ENCODE measurements around the gene ECPAS. TPM values are rescaled to one million over a fixed set of nuclear protein-coding genes. Genes with fewer than 3 reads are reported as not detected.

Gene ECPAS
- total RNA-seq, 2 experiments from 2014 or later: 41.0 to 63.2 TPM

DNA sequence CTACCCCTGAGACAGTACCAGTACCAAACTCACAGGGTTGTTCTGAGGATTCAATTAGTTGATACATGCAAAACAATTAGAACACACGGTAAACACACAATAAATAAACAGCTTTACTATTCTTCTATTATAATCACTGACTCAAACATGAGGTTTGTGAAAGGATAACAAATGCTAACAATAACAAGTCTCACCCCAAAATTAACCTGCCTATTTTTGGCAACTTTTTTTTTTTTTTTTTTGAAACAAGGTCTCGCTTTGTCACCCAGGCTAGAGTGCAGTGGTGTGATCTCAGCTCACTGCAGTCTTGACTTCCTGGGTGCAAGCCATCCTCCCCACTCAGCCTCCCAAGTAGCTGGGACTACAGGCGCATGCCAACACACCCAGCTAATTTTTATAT lies 6.5 kb downstream of the ECPAS start:
- BruUV-seq (replicated peaks): no TSS peak
- TF ChIP-seq, protein P1, sequence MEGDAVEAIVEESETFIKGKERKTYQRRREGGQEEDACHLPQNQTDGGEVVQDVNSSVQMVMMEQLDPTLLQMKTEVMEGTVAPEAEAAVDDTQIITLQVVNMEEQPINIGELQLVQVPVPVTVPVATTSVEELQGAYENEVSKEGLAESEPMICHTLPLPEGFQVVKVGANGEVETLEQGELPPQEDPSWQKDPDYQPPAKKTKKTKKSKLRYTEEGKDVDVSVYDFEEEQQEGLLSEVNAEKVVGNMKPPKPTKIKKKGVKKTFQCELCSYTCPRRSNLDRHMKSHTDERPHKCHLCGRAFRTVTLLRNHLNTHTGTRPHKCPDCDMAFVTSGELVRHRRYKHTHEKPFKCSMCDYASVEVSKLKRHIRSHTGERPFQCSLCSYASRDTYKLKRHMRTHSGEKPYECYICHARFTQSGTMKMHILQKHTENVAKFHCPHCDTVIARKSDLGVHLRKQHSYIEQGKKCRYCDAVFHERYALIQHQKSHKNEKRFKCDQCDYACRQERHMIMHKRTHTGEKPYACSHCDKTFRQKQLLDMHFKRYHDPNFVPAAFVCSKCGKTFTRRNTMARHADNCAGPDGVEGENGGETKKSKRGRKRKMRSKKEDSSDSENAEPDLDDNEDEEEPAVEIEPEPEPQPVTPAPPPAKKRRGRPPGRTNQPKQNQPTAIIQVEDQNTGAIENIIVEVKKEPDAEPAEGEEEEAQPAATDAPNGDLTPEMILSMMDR (conservative IDR thresholded peaks at IDR 0.05; ENCODE audit: low read length): no peak
- TF ChIP-seq EZH2phosphoT487 (IDR thresholded peaks at IDR 0.05; ENCODE audit: borderline replicate concordance, low read depth, low read length): no peak
- no peak for DNase-seq (ENCODE audit: low spot score)
- H3K4me1 ChIP-seq (ENCODE audit: insufficient read depth, low read length, poor library complexity, severe bottlenecking): peaks cover 5% of the 10 kb centered on the region
- peaks cover 11% of the 10 kb centered on the region; the same call in 1 of the 2 replicates for H4K20me1 ChIP-seq (ENCODE audit: insufficient read depth, low read length)
- ChIA-PET CTCF (ENCODE audit: unreplicated experiment) (no interaction called here), POLR2A (interaction anchor here (0.6 kb wide), 1 partner anchor 94 kb away, joined by 3 read pairs; no protein-coding TSS in a partner anchor)
- no peak overlapping the region for H3K4me2 ChIP-seq (ENCODE audit: low read length)
- no peak overlapping the region for H2AFZ ChIP-seq (ENCODE audit: low read length)
- no peak overlapping the region for H3K27ac ChIP-seq (ENCODE audit: low read depth, low read length, poor library complexity, severe bottlenecking)
- peaks cover 96% of the 10 kb centered on the region for H3K79me2 ChIP-seq (ENCODE audit: insufficient read depth, low read depth, low read length)
- H3K36me3 ChIP-seq (ENCODE audit: insufficient read depth, low read length): peaks cover 4% of the 10 kb centered on the region; the same call in 1 of the 2 replicates
- intact Hi-C loops (cut with micrococcal nuclease; ENCODE audit: unreplicated experiment): no loop called here
- H3K9me2 ChIP-seq (ENCODE audit: insufficient read depth, low read length): no peaks in the 10 kb centered on the region
- H3K9me3 ChIP-seq (ENCODE audit: low read length): no peaks in the 10 kb centered on the region
- H3K4me3 ChIP-seq (ENCODE audit: low read depth, low read length, poor library complexity, severe bottlenecking): no peak overlapping the region

DNA sequence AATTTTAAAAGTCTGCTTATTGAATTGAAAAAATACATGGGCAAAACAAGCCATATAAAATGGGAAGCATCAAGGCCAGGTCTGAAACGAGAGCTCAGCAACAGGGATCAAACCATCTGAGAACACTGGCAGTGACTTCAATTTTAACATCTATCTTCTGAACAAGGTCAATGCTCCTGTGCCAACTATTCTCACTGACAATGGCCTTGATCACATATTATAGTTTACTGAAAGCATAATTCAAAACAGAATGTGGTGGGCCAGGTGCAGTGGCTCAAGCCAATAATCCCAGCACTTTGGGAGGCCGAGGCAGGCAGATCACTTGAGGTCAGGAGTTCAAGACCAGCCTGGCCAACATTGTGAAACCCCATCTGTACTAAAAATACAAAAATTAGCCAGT lies 9.0 kb downstream of the ECPAS start:
- POLR2A ChIA-PET: no interaction called here
- no TSS peak for BruUV-seq (replicated peaks)
- Histone ChIP-seq H3K9me2 (ENCODE audit: insufficient read depth, low read length) (no peaks in the 10 kb centered on the region), H3K4me2 (ENCODE audit: low read length) (no peak overlapping the region), H2AFZ (ENCODE audit: low read length) (no peak overlapping the region), H3K9me3 (ENCODE audit: low read length) (no peaks in the 10 kb centered on the region), H3K36me3 (ENCODE audit: insufficient read depth, low read length) (no peaks in the 10 kb centered on the region), H3K4me3 (ENCODE audit: low read depth, low read length, poor library complexity, severe bottlenecking) (no peak overlapping the region), H3K4me1 (ENCODE audit: insufficient read depth, low read length, poor library complexity, severe bottlenecking) (no peaks in the 10 kb centered on the region), H3K27ac (ENCODE audit: low read depth, low read length, poor library complexity, severe bottlenecking) (no peak overlapping the region), H4K20me1 (ENCODE audit: insufficient read depth, low read length) (peaks cover 8% of the 10 kb centered on the region; the same call in 1 of the 2 replicates), H3K79me2 (ENCODE audit: insufficient read depth, low read depth, low read length) (peaks cover 91% of the 10 kb centered on the region)
- no peak for DNase-seq (ENCODE audit: low spot score)
- intact Hi-C loops (cut with micrococcal nuclease; ENCODE audit: unreplicated experiment): no loop called here
- TF ChIP-seq, protein P1 (conservative IDR thresholded peaks at IDR 0.05; ENCODE audit: low read length): no peak
- no peak for TF ChIP-seq EZH2phosphoT487 (IDR thresholded peaks at IDR 0.05; ENCODE audit: borderline replicate concordance, low read depth, low read length)
- CTCF ChIA-PET (ENCODE audit: unreplicated experiment): no interaction called here

DNA sequence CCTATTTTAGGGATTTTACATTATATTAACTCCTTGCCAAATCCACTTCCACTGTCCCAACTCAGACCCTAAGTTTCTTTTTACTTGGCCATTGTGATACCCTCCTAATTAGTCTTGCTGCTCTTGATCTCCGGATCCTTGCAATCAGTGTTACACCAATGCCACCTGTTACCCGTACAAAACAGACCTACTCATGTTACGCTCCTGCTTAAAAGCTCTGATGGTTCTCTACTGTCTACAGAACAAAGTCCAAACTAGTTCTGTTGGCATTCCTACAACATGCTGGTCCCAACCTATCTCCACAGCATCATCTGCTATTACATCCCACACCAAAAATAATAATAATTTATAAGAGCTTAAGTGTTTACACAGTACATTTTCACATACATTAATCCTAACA lies 9.8 kb downstream of the ECPAS start:
- BruUV-seq (replicated peaks): no TSS peak
- ChIA-PET POLR2A (no interaction called here), CTCF (ENCODE audit: unreplicated experiment) (no interaction called here)

More for the DNA sequence above, 9.8 kb downstream of the ECPAS start:
- TF ChIP-seq, protein P1 (conservative IDR thresholded peaks at IDR 0.05; ENCODE audit: low read length): no peak
- TF ChIP-seq EZH2phosphoT487 (IDR thresholded peaks at IDR 0.05; ENCODE audit: borderline replicate concordance, low read depth, low read length): no peak
- Histone ChIP-seq H3K9me2 (ENCODE audit: insufficient read depth, low read length) (no peaks in the 10 kb centered on the region), H2AFZ (ENCODE audit: low read length) (no peak overlapping the region), H3K4me2 (ENCODE audit: low read length) (no peak overlapping the region), H3K36me3 (ENCODE audit: insufficient read depth, low read length) (no peaks in the 10 kb centered on the region), H3K4me3 (ENCODE audit: low read depth, low read length, poor library complexity, severe bottlenecking) (no peak overlapping the region), H3K9me3 (ENCODE audit: low read length) (no peaks in the 10 kb centered on the region), H3K4me1 (ENCODE audit: insufficient read depth, low read length, poor library complexity, severe bottlenecking) (no peaks in the 10 kb centered on the region), H3K27ac (ENCODE audit: low read depth, low read length, poor library complexity, severe bottlenecking) (no peak overlapping the region), H4K20me1 (ENCODE audit: insufficient read depth, low read length) (peaks cover 8% of the 10 kb centered on the region; the same call in 1 of the 2 replicates), H3K79me2 (ENCODE audit: insufficient read depth, low read depth, low read length) (peaks cover 83% of the 10 kb centered on the region)
- intact Hi-C loops (cut with micrococcal nuclease; ENCODE audit: unreplicated experiment): no loop called here
- DNase-seq (ENCODE audit: low spot score): no peak

Data from OCI-LY7 (cell line).